ENCODE data around the gene VAV3.

VAV3 gene

GRCh38 chr1:107623431-107623830 lies 341.5 kb downstream of the VAV3 start:
- DNase-seq (ENCODE audit: extremely low read depth, low read depth), result no peak
- TF ChIP-seq, protein P1, sequence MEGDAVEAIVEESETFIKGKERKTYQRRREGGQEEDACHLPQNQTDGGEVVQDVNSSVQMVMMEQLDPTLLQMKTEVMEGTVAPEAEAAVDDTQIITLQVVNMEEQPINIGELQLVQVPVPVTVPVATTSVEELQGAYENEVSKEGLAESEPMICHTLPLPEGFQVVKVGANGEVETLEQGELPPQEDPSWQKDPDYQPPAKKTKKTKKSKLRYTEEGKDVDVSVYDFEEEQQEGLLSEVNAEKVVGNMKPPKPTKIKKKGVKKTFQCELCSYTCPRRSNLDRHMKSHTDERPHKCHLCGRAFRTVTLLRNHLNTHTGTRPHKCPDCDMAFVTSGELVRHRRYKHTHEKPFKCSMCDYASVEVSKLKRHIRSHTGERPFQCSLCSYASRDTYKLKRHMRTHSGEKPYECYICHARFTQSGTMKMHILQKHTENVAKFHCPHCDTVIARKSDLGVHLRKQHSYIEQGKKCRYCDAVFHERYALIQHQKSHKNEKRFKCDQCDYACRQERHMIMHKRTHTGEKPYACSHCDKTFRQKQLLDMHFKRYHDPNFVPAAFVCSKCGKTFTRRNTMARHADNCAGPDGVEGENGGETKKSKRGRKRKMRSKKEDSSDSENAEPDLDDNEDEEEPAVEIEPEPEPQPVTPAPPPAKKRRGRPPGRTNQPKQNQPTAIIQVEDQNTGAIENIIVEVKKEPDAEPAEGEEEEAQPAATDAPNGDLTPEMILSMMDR (IDR thresholded peaks at IDR 0.05; ENCODE audit: low read depth, low read length, missing control alignments), result no peak
- H3K4me3 ChIP-seq (replicated peaks; ENCODE audit: low read depth, low read length), result no peak overlapping the region

GRCh38 chr1:107622966-107623365 lies 342.0 kb downstream of the VAV3 start:
- TF ChIP-seq, protein P1 (IDR thresholded peaks at IDR 0.05; ENCODE audit: low read depth, low read length, missing control alignments), result no peak
- DNase-seq (ENCODE audit: extremely low read depth, low read depth), result no peak
- no peak overlapping the region for H3K4me3 ChIP-seq (replicated peaks; ENCODE audit: low read depth, low read length)

GRCh38 chr1:107622535-107622934 lies 342.4 kb downstream of the VAV3 start:
- TF ChIP-seq, protein P1 (IDR thresholded peaks at IDR 0.05; ENCODE audit: low read depth, low read length, missing control alignments), result no peak
- no peak for DNase-seq (ENCODE audit: extremely low read depth, low read depth)
- H3K4me3 ChIP-seq (replicated peaks; ENCODE audit: low read depth, low read length), result no peak overlapping the region

DNA sequence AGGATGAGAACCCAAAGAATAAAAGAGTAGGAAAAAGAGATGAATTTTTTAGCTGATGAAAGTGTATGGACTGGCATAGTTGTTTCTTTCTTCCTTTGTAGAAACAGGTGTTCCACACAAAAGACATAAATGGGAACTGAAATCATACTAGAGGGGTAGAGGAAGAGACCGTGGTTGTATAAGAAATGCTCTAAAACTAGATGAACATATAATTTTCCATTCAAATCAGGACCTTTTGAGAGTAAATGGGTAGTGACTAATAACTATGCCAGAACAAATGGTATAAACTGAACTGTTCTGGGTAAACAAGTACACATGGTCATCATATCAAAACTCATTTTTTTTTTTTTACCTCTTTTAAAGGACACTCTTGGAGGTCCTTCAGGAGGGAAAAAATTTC lies 344.2 kb downstream of the VAV3 start:
- H3K4me3 ChIP-seq (replicated peaks; ENCODE audit: low read depth, low read length), result no peak overlapping the region
- TF ChIP-seq, protein P1 (IDR thresholded peaks at IDR 0.05; ENCODE audit: low read depth, low read length, missing control alignments), result no peak
- no peak for DNase-seq (ENCODE audit: extremely low read depth, low read depth)

- H3K4me3 ChIP-seq (replicated peaks; ENCODE audit: low read depth, low read length), result no peak overlapping the region
- TF ChIP-seq, protein P1 (IDR thresholded peaks at IDR 0.05; ENCODE audit: low read depth, low read length, missing control alignments), result no peak
- no peak for DNase-seq (ENCODE audit: extremely low read depth, low read depth)
Measured at GRCh38 chr1:107618539-107618938, 346.4 kb downstream of the VAV3 start.

- TF ChIP-seq, protein P1 (IDR thresholded peaks at IDR 0.05; ENCODE audit: low read depth, low read length, missing control alignments), result no peak
- no peak overlapping the region for H3K4me3 ChIP-seq (replicated peaks; ENCODE audit: low read depth, low read length)
- DNase-seq (ENCODE audit: extremely low read depth, low read depth), result no peak
Measured at GRCh38 chr1:107617921-107618320, 347.1 kb downstream of the VAV3 start.

DNA sequence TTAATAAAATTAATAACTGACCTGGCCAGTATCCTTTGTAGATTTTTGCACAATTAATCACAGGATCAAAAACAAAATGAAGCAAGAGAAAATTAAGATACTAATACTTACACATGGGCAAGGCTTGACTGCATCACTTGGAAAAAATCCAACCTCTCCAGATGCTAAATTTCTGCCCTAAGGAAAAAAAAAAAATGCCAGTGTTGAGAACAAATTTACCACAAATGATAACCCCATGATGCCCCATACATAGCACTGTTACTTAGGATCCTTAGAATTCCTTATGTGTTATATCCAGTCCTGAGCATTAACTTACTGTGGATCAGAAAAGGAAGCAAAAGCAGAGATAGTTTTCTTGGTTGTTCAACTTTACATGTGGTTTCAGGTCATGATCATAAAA lies 347.5 kb downstream of the VAV3 start:
- TF ChIP-seq, protein P1 (IDR thresholded peaks at IDR 0.05; ENCODE audit: low read depth, low read length, missing control alignments), result no peak
- no peak overlapping the region for H3K4me3 ChIP-seq (replicated peaks; ENCODE audit: low read depth, low read length)
- no peak for DNase-seq (ENCODE audit: extremely low read depth, low read depth)

Data from HFF-Myc (cell line).